Bronchial epithelial cell (primary cell): ENCODE measurements around the gene FEN1. TPM values are rescaled to one million over a fixed set of nuclear protein-coding genes. Genes with fewer than 3 reads are reported as not detected.

ENCODE experiments used
- DNase-seq: peaks from one replicate; pipeline ENCODE4 v3.0.0-alpha.2; 2010; ENCODE audit warnings: low read depth
- FAIRE-seq: peaks from 2 replicates; lab custom pipeline; 2011; peaks lifted over from hg19 to GRCh38; lab: Jason Lieb, UNC
- H3K27me3 ChIP-seq: 2 replicates; pipeline ENCODE4 v1.5.1; 2011; ENCODE audit warnings: low read length; ENCODE audit not compliant: control insufficient read depth, insufficient read depth
- H3K36me3 ChIP-seq: 2 replicates; pipeline ENCODE4 v1.5.1; 2011; ENCODE audit warnings: low read length; ENCODE audit not compliant: control insufficient read depth, insufficient read depth
- H3K4me3 ChIP-seq: 2 replicates; pipeline ENCODE4 v1.5.1; 2011; ENCODE audit warnings: mild to moderate bottlenecking, low read depth, low read length, control low read depth
- total RNA-seq: library from RNA; depleted of rRNA; stranded (reverse); fragments of >200 nt; gene quantifications from 2 replicates; pipeline ENCODE4 v1.2.1, GENCODE V29; 2014
- TF ChIP-seq, protein P1 (sequence below): IDR thresholded peaks from 2 replicates; pipeline ENCODE4 v1.5.1; 2011; ENCODE audit warnings: mild to moderate bottlenecking, moderate library complexity, low read length, control low read depth, inconsistent platforms; ENCODE audit not compliant: insufficient read depth, severe bottlenecking

The FEN1 gene
- total RNA-seq, 1 donor from 2014 or later, result 9.7 TPM

DNA sequence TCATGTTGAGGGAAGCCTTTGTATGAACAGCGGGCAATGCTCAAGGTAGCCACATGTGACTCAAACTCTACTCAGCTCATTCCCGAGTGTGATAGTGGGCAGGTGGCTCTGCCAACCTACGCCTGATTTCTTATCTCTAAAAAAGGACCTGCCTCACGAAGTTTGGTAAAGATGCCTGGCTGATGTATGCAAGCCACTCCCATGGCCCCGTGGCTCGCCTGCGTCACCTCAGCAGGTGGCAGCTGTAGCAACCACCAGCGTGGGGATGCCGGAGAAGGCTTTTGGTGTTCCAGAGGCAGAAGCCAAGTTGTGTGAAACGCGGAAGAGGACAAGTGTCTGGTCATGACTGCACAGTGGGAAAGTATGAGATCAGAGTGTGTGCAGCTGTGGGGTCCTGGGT is 40.8 kb downstream of the FEN1 start:
- Histone ChIP-seq H3K36me3 (peaks cover 10% of the 10 kb centered on the region), H3K4me3 (no peak overlapping the region), H3K27me3 (no peaks in the 10 kb centered on the region)
- DNase-seq, result no peak
- FAIRE-seq, result no peak
- TF ChIP-seq, protein P1, sequence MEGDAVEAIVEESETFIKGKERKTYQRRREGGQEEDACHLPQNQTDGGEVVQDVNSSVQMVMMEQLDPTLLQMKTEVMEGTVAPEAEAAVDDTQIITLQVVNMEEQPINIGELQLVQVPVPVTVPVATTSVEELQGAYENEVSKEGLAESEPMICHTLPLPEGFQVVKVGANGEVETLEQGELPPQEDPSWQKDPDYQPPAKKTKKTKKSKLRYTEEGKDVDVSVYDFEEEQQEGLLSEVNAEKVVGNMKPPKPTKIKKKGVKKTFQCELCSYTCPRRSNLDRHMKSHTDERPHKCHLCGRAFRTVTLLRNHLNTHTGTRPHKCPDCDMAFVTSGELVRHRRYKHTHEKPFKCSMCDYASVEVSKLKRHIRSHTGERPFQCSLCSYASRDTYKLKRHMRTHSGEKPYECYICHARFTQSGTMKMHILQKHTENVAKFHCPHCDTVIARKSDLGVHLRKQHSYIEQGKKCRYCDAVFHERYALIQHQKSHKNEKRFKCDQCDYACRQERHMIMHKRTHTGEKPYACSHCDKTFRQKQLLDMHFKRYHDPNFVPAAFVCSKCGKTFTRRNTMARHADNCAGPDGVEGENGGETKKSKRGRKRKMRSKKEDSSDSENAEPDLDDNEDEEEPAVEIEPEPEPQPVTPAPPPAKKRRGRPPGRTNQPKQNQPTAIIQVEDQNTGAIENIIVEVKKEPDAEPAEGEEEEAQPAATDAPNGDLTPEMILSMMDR, result no peak

DNA sequence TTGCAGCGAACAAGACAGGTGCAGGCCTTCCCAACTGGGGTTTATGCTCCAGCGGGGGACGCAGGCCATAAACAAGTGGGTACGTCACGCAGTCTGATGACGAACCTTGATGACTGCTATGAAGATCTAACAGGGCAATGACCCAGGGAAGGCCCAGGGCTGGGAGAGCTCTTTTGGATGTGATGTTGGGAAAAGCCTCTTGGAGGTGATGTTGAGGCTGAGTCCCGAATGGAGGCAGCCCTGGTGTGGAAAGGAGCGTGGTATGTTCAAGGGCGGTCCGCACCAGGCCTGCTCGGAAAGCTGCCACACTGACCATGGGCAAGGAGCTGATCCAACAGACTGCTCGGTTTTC is 41.2 kb downstream of the FEN1 start:
- TF ChIP-seq, protein P1, result no peak
- no peak for FAIRE-seq
- H3K36me3 ChIP-seq, result peaks cover 14% of the 10 kb centered on the region
- H3K27me3 ChIP-seq, result no peaks in the 10 kb centered on the region
- DNase-seq, result no peak
- no peak overlapping the region for H3K4me3 ChIP-seq

DNA sequence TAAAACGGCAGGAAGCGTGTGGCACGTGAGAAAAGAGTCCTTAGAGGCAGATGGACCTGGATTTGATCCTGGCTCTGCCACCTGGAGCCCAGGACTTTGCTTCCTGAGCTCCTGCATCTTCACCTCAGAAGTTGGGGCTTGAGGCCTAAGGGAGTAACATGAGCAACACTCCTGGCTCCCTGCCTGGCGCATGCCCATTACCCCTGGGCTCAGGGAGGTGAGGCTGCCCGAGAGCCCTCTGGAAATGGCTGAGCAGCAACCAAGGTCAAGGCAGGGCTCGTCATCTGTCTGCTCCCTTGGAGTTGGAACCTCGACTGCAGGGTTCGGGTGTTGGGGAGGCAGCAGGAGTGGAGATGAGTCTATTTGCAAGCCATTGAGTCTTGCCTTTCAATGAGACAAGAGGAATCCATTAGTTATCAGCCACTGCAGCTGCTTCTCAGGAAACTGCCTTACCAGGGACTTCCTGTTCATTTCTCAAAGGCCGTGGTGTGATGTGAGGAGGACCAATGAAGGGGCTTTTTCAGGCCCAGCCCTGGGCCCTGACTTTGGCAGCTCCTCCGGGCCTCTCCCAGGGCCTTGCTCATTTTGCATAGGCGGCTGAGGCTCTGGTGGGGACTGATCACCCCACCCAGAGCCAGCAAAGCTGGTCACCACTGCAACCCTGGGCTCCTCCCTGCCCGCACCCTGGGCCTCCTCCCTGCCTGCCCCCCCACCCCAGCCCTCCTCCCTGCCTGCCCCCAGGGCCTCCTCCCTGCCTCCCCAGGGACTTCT is 41.8 kb downstream of the FEN1 start:
- peaks cover 14% of the 10 kb centered on the region for H3K36me3 ChIP-seq
- FAIRE-seq (no peak), DNase-seq (no peak)
- H3K4me3 ChIP-seq, result no peak overlapping the region
- TF ChIP-seq, protein P1, result no peak
- no peaks in the 10 kb centered on the region for H3K27me3 ChIP-seq

DNA sequence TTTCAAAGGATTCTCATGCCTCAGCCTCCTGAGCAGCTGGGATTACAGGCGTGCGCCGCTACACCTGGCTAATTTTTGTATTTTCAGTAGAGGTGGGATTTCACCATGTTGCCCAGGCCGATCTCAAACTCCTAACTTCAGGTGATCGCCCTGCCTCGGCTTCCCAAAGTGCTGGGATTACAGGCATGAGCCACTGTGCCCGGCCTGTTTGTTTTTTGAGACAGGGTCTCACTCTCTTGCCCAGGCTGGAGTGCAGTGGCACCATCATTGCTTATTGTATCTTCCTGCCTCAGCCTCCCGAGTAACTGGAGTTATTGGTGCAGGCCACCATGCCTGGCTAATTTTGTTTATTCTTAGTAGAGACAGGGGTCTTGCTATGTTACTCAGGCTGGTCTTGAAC is 43.5 kb downstream of the FEN1 start:
- DNase-seq (no peak), FAIRE-seq (no peak)
- H3K4me3 ChIP-seq, result no peak overlapping the region
- TF ChIP-seq, protein P1, result no peak
- H3K36me3 ChIP-seq, result peaks cover 24% of the 10 kb centered on the region
- H3K27me3 ChIP-seq, result no peaks in the 10 kb centered on the region

DNA sequence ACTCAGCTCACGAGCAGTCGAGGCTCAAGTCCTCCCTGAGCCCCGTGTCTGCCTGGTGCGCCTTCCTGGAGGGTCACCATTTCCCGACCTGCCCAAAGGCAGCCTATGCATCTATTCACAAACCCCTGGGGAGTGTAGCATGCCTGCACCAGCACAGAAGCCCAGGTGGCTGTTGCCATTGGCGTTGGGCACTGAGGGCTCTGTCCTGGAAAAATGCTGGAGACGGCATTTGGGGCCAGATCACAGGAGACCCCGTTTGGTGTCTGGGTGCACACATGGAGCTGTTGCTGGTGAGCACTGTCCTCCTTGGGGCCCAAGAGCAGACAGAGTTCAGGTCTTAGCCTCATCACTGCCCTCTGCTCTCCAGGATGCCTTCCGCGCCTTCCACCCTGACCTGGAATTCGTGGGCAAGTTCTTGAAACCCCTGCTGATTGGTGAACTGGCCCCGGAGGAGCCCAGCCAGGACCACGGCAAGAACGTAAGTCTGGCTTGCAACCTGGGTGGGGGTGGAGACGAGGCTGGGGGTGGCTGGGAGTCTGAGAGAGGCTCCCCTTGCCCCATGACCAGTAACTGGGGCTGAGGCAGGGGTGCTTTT is 44.8 kb downstream of the FEN1 start:
- H3K4me3 ChIP-seq, result no peak overlapping the region
- no peak for FAIRE-seq
- DNase-seq, result no peak
- TF ChIP-seq, protein P1, result no peak
- peaks cover 26% of the 10 kb centered on the region for H3K36me3 ChIP-seq
- no peaks in the 10 kb centered on the region for H3K27me3 ChIP-seq
